HG03060 (cell line): Measurements from ENCODE around the gene SETD1B.
"Not testable (repeated sequence)": the region's sequence is repeated elsewhere in the genome, so short reads cannot be mapped to it uniquely, and the experiment has no call there.

Experiments used
- ATAC-seq: cut with Tn5 transposase; IDR thresholded peaks from one replicate; pipeline ENCODE4 v1.9.1; 2021; ENCODE audit warnings: low read depth, moderate number of reproducible peaks; ENCODE audit not compliant: unreplicated experiment

The SETD1B gene

DNA sequence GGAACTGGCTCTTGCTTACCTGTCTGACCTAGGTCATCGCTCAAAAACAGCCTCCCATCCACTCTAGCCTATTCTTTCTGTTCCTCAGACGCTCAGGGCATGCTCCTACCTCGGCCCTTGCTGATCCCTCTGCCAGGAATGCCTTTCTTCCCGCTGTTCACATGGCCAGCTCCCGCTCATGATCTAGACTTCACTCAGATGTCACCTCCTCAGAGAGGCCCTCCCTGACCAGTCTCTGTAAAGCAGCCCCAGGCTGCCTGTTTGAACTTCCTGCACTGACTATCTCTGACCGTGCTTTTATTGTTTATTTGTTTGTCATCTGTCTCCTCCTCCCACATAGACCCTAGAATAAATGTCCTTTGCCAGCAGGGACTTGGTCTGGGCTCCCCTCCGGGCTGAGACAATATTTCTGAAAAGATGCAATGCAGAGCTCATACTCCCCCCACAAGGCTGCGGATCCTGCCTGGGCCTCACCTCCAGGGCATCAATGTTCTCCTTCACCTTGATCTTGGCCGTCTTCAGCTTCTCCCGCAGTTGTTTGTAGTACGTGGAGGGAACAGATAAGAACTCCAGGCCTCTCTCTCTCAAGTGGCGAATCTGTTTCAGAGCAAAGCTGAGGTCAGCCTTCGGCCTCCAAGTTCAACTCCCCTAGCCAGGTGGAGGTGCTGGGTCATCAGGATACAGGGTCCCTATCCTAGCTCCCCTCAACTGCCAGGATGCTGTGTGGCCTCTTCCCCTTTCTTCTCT lies 39.6 kb downstream of the SETD1B start:
- no peak for ATAC-seq

GRCh38 chr12:121845701-121846100 lies 41.9 kb downstream of the SETD1B start:
- ATAC-seq, result no peak

DNA sequence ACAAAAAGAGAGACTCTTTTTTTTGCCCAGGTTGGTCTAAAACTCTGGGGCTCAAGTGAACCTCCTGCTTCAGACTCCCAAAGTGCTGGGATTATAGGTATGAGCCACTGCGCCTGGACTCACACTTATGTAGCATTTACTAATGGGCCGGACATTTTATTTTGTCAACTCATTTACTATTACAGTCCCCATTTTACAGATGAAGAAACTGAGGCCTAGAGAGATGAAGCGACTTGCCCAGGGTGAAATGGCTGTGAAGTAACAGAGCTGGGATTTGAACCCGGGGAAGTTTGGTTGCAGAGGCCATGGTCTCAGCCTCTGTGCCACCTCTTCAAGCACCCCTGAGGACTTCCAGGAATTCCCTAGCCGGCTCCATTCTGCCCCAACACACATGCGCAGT lies 45.4 kb downstream of the SETD1B start:
- no peak for ATAC-seq

- ATAC-seq, result no peak
These were observed 45.9 kb downstream of the SETD1B start for GRCh38 chr12:121849665-121850064.

DNA sequence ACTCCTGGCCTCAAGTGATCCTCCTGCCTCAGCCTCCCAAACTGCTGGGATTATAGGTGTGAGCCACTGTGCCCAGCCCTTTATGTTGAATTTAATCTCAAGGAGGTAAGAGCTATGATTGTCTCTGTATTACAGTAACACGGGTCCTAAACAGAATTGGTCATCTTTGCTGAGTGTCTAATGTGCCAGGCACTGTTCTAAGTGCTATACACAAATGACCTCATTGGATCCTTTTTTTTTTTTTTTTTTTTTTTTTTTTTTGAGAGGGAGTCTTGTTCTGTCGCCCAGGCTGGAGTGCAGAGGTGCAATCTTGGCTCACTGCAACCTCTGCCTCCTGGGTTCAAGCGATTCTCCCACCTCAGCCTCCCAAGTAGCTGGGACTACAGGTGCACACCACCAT lies 48.6 kb downstream of the SETD1B start:
- not testable (repeated sequence) for ATAC-seq

DNA sequence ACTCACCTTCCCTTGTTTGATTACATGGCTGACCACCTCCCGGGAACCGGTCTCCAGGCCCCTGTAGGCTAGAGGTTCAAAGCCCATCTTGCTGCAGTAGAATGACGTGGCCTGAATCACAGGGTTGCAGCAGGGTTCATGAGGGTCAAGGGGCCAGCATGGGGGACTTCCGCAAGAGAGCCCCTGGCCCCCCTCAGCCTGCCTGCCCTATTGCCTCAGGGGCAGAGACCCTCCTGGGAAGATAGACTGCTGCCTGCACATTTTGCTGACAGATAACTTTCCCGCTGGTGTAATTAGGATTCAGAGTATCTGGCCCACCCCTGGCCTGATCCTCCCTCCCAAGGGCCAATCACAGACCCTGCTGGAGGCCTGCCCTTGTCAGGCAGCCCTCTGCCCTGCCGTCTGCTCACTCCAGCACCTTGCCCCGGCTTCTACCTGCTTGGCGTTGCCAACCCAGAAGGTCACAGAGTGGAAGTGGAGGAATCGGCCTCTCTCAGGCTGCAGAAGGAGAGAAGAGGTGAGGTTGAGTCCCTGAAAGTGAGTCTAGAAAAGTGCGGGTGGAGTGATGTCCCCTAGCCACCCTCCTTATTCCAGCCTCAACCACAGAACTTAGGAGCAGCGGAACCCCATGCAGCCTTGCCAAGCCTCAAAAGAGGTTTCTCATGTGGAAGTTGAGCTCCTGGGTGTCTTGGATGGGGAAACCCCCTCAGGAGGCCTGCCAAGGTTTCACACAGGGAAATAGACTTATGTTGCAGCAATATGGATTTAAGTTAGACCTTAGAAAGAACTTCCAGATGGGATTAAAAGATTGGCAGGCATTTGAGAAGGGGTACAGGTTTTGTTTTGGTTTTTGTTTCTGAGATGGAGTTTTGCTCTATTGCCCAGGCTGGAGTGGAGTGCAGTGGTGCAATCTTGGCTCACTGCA lies 53.8 kb downstream of the SETD1B start:
- ATAC-seq, result no peak

GRCh38 chr12:121858318-121858661 lies 54.5 kb downstream of the SETD1B start:
- ATAC-seq, result no peak

DNA sequence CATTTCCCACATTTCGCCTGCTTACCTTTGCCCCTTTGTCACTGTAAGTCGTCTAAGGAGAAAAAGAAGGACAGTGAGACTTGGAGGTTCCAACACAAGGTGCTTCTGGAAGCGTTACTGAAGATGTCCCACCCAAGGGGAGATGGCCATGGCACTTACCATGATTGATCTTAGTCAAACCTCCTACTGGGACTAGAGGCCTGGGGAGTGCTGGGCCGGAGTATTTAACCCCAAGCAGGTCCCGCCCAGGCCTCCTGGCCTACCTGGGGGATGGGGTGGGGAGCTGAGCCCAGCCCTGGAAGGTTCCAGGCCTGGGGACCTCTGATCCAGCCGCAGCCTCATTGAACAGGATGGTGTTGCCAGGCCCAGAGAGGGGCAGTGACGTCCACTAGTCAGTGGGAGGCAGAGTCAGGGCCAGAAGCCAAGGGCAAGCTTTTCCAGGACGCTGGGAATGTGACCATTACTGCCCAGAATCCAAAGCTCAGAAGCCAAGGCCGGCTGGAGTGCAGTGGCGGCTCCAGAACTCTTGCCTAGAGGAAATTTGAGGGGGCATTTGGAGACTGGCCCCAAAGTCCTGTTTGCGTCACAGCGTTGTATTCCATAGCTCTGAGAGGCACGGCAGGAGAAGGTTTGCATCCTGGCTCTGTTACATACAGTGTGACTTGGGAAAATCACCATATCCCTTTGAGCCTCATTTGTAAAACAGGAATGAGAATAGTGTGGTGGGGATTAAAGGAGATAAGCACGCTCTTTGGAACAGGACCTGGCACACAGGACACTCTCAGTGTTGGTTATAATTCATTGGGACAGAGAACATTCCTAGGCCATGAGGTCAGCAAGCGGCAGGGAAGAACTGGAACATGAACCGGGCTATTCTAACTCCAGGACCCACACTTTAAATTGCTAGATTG lies 55.1 kb downstream of the SETD1B start, which contains the start of gene HPD:
Gene HPD (minus strand): TSS at position 198 of the 911 bp plus-strand sequence. CDS start 36 bp downstream, at position 162.
- no peak for ATAC-seq

DNA sequence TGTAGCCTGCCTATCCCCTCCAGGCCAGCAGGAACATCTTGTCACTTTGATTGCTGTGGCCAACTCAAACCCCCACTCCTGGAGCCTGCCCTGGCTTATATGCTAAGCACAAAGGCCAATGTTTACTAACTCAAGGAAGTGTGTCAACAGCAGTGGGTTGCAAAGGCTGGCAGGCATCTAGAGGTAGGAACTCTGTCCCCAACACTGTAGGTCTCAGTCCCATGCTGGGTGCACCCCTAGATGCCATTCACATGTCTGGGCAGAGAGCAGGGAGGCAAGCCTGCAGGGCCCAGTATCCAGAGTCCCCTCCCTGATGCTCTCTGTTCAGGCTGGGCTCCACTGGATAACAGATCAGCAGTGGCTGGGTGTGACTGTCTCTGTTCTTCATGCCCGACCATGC lies 56.4 kb downstream of the SETD1B start:
- no peak for ATAC-seq

DNA sequence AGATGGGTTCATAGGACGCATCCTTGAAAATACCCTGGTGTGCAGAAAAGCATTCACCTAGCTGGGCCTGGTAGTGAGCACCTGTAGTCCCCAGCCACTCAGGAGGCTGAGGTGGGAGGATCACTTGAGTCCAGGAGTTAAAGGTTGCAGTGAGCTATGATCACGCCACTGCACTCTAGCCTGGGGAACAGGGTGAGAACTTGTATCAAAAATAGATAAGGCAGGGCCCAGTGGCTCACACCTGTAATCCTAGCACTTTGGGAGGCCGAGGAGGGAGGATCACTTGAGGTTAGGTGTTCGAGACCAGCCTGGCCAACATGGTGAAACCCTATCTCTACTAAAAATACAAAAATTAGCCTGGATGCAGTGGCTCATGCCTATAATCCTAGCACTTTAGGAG lies 56.9 kb downstream of the SETD1B start:
- not testable (repeated sequence) for ATAC-seq

GRCh38 chr12:121861636-121862254 lies 57.9 kb downstream of the SETD1B start:
- ATAC-seq, result no peak

DNA sequence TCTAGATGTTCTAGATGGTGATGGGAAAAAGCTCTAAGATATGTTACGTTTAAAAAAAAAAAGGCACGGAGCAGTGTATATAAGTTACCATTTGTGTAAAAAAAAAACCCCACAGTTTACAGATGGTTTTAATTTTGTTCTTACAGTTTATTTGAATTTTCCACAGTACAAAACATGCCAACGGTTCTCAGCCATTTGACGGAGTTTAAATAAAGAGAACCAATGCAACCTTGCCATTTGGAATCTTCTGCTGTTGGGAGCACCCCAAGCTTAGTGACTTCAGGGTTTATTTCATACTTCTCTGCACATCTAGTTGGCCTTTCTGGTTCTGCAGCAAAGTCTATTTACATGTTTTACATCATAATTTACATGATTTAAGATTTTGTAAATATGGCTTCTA lies 62.5 kb downstream of the SETD1B start:
- ATAC-seq, result no peak

GRCh38 chr12:121869229-121869628 lies 65.4 kb downstream of the SETD1B start:
- not testable (repeated sequence) for ATAC-seq

- ATAC-seq, result no peak
These were observed 67.7 kb downstream of the SETD1B start for GRCh38 chr12:121871467-121871866.

DNA sequence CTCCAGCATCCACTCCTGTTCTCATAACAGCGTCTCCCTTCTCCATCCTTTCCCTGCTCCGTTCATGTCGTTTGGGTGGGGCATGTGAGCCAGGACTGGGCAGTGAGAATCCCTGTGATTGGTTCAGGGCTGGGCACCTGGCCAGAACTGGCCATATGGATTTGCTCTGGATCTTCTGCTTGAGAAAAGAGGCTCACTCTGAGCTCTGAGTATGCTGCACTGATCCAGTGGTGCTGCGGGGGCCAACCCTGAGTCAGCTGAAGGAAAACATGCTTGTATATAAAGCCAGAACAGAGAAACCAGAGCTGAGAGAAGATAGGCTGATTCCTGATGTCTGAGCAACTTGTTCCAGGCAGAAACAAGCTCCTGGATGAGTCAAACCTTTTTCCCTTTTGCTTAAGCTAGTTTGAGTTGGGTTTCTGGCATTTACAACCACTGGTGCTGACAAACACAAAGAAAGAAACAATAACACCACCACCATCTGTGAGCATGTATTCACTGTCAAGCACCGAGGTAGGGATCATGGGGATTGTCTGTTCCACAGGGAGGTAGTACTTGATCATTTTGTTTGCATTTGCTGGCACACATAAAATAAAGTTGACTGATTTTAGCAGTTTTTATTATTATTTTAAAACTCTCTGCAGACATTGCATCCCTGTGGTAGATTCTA lies 68.9 kb downstream of the SETD1B start:
- ATAC-seq, result no peak

GRCh38 chr12:121873216-121873569 lies 69.4 kb downstream of the SETD1B start:
- ATAC-seq, result no peak

- ATAC-seq, result no peak
These were observed 70.3 kb downstream of the SETD1B start for GRCh38 chr12:121874071-121874470.

DNA sequence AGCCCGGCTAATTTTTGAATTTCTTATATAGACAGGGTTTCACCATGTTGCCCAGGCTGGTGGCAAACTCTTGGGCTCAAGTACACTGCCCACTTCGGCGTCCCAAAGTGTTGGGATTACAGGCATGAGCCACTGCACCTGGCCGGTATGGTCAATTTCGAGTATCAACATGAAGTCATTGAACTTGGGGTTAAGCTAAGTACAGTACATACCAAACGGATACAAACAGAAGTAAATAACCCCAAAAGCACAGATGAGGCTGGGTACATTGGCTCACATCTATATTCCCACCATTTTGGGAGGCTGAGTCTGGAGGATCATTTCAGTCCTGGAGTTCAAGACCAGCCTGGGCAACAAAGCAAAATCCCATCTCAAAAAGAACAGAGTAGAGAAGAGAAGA lies 71.8 kb downstream of the SETD1B start:
- no peak for ATAC-seq

GRCh38 chr12:121876080-121876447 lies 72.3 kb downstream of the SETD1B start:
- ATAC-seq, result not testable (repeated sequence)
